K562 (cell line): ENCODE measurements around the gene TLX2. TPM values are rescaled to one million over a fixed set of nuclear protein-coding genes. Genes with fewer than 3 reads are reported as not detected.
A peak's percentile ranks its signal among the peaks of the same experiment; 100 is the strongest.

Experiments
- CXXC5 ChIP-seq: fragments of 250-450 bp; sonication (Bioruptor Pico); IDR thresholded peaks from 2 replicates; pipeline ENCODE4 v1.8.0; 2022; ENCODE audit warnings: inconsistent platforms, mild to moderate bottlenecking, moderate library complexity
- ELK3 ChIP-seq: fragments of 450-650 bp; formaldehyde crosslinking; IDR thresholded peaks from 2 replicates; pipeline ENCODE4 v1.4.0; 2020; ENCODE audit warnings: mild to moderate bottlenecking
- ESRRB ChIP-seq: fragments of 250-450 bp; sonication (Bioruptor Pico); IDR thresholded peaks from 2 replicates; pipeline ENCODE4 v1.5.0; 2020; ENCODE audit warnings: mild to moderate bottlenecking, moderate library complexity, borderline replicate concordance
- GABPA ChIP-seq: fragments of 200-800 bp; sonication (Bioruptor generic); conservative IDR thresholded peaks from 2 replicates; pipeline ENCODE4 v1.6.1; 2016; ENCODE audit warnings: low read depth, missing genetic modification characterization, missing compliant biosample characterization
- HDAC2 ChIP-seq: fragments of 450-650 bp; IDR thresholded peaks from 2 replicates; pipeline ENCODE4 v1.6.1; 2016; ENCODE audit warnings: mild to moderate bottlenecking
- HDGF ChIP-seq: fragments of 450-650 bp; IDR thresholded peaks from 2 replicates; pipeline ENCODE4 v1.6.1; 2016
- KDM5B ChIP-seq: fragments of 200-600 bp; sonication (generic); IDR thresholded peaks from 2 replicates; pipeline ENCODE4 v1.6.1; 2012; ENCODE audit warnings: low read depth, mild to moderate bottlenecking, moderate library complexity, low read length, control low read depth, inconsistent platforms; ENCODE audit not compliant: insufficient replicate concordance
- KLF10 ChIP-seq: fragments of 250-450 bp; sonication (Bioruptor Pico); IDR thresholded peaks from 2 replicates; pipeline ENCODE4 v1.6.1; 2021; ENCODE audit warnings: matching md5 sums
- MIER1 ChIP-seq: fragments of 450-650 bp; IDR thresholded peaks from 2 replicates; pipeline ENCODE4 v1.6.1; 2016; ENCODE audit warnings: antibody characterized with exemption, mild to moderate bottlenecking, low read depth
- NFRKB ChIP-seq: fragments of 450-650 bp; IDR thresholded peaks from 2 replicates; pipeline ENCODE4 v1.6.1; 2016; ENCODE audit warnings: low read depth
- NR4A1 ChIP-seq, 2 experiments: fragments of 250-450 bp in 1 of 2; fragments of 450-650 bp in 1 of 2; sonication (Bioruptor Pico) in 1 of 2; IDR thresholded peaks; 2 replicates each; pipeline versions ENCODE4 v1.4.0 to v1.6.1; 2016 to 2020; ENCODE audit warnings: mild to moderate bottlenecking in 2 of 2, missing compliant biosample characterization in 1 of 2, missing genetic modification characterization in 1 of 2, moderate library complexity in 1 of 2
- POLR2B ChIP-seq: fragments of 450-650 bp; IDR thresholded peaks from 2 replicates; pipeline ENCODE4 v1.6.1; 2018; ENCODE audit warnings: low read depth; ENCODE audit not compliant: partially characterized antibody
- POLR2G ChIP-seq: fragments of 200-400 bp; formaldehyde crosslinking; IDR thresholded peaks from 2 replicates; pipeline ENCODE4 v1.6.1; 2017; ENCODE audit warnings: low read depth, mild to moderate bottlenecking, antibody characterized with exemption, low read length, moderate library complexity
- RBM17 ChIP-seq: fragments of 200-400 bp; formaldehyde crosslinking; IDR thresholded peaks from 2 replicates; pipeline ENCODE4 v1.6.1; 2017; ENCODE audit warnings: low read depth, mild to moderate bottlenecking, low read length, borderline replicate concordance
- RBM39 ChIP-seq: fragments of 200-400 bp; formaldehyde crosslinking; optimal IDR thresholded peaks from 2 replicates; pipeline ENCODE3; 2018; ENCODE audit warnings: low read depth, low read length
- RUNX1 ChIP-seq: sonication (generic); IDR thresholded peaks from 2 replicates; pipeline ENCODE4 v1.6.1; 2016; ENCODE audit warnings: antibody characterized with exemption, low read depth
- SREBF1 ChIP-seq: fragments of 150-350 bp; IDR thresholded peaks from 2 replicates; pipeline ENCODE4 v1.6.1; 2014; ENCODE audit warnings: antibody characterized with exemption, low read depth, low read length, borderline replicate concordance
- THRAP3 ChIP-seq: fragments of 450-650 bp; IDR thresholded peaks from 2 replicates; pipeline ENCODE4 v1.6.1; 2016; ENCODE audit warnings: mild to moderate bottlenecking, inconsistent platforms, borderline replicate concordance
- ZFP1 ChIP-seq: fragments of 450-650 bp; formaldehyde crosslinking; IDR thresholded peaks from 2 replicates; pipeline ENCODE4 v1.4.0; 2020; ENCODE audit warnings: mild to moderate bottlenecking, mixed read lengths
- ZNF133 ChIP-seq: fragments of 250-450 bp; sonication (Bioruptor Pico); IDR thresholded peaks from 2 replicates; pipeline ENCODE4 v1.4.0; 2020; ENCODE audit warnings: mild to moderate bottlenecking
- ZSCAN32 ChIP-seq: fragments of 450-650 bp; formaldehyde crosslinking; IDR thresholded peaks from 2 replicates; pipeline ENCODE4 v1.4.0; 2020; ENCODE audit warnings: mild to moderate bottlenecking, moderate library complexity
- polyA plus RNA-seq, 8 experiments: library from polyadenylated mRNA; depleted of rRNA in 4 of 8; stranded (reverse) in 5 of 8; unstranded in 3 of 8; fragments of >200 nt; fragmentation: Nextera tagmentation in 2 of 8; fragmentation: Illumina TruSeq in 1 of 8; extraction: Ambion mirVana in 2 of 8; extraction: Trizol in 1 of 8; gene quantifications; 2 replicates each; pipeline versions ENCODE4 v1.2.1 to v1.2.3, GENCODE V29; 2011 to 2014; ENCODE audit warnings: inconsistent platforms in 1 of 8, missing spikeins in 1 of 8
- total RNA-seq, 7 experiments: library from RNA; depleted of rRNA in 6 of 7; stranded (reverse); fragments of >200 nt in 6 of 7; fragmentation: Illumina TruSeq in 2 of 7; extraction: Trizol in 2 of 7; gene quantifications; 2 replicates each; pipeline versions ENCODE4 v1.2.1 to v1.2.3, GENCODE V29; 2011 to 2021; ENCODE audit warnings: low replicate concordance in 1 of 7
- TF ChIP-seq, protein P1 (sequence below): fragments of 450-650 bp; formaldehyde crosslinking; IDR thresholded peaks from 2 replicates; pipeline ENCODE4 v1.4.0; 2022; ENCODE audit warnings: missing genetic modification characterization

The TLX2 gene
- total and polyA plus RNA-seq, 9 of the 15 experiments (the other 6 are each of a cell fraction or from before 2014, with no cell fraction given): not detected

GRCh38 chr2:74472086-74472944 is 41.9 kb upstream of the TLX2 start, which contains the start of gene MRPL53 (continued):
- TF ChIP-seq SREBF1 (peak; percentile 30; the same call in 1 of the 2 replicates), RBM39 (peak; percentile 14), KLF10 (no peak), NFRKB (peak; percentile 96), ZFP1 (CRISPR knock-in tag) (0 out of 2 replicates have a peak, but pooled peaks have one; percentile 45), MIER1 (no peak), ELK3 (CRISPR knock-in tag) (no peak), THRAP3 (peak; percentile 96), POLR2G (peak; percentile 94), RBM17 (no peak), KDM5B (peak; percentile 95), GABPA (tag) (peak; percentile 100), HDAC2 (peak; percentile 87), HDGF (no peak), NR4A1 (CRISPR knock-in tag; IDR thresholded peaks at IDR 0.05) (0 out of 2 replicates have a peak, but pooled peaks have one; percentile 34), NR4A1 (tag; IDR thresholded peaks at IDR 0.05) (peak; percentile 83), RUNX1 (no peak), ESRRB (peak; percentile 67; the same call in 1 of the 2 replicates), ZSCAN32 (no peak), ZNF133 (CRISPR knock-in tag) (no peak), POLR2B (peak; percentile 98), CXXC5 (CRISPR knock-in tag) (peak; percentile 87)
- TF ChIP-seq, protein P1, sequence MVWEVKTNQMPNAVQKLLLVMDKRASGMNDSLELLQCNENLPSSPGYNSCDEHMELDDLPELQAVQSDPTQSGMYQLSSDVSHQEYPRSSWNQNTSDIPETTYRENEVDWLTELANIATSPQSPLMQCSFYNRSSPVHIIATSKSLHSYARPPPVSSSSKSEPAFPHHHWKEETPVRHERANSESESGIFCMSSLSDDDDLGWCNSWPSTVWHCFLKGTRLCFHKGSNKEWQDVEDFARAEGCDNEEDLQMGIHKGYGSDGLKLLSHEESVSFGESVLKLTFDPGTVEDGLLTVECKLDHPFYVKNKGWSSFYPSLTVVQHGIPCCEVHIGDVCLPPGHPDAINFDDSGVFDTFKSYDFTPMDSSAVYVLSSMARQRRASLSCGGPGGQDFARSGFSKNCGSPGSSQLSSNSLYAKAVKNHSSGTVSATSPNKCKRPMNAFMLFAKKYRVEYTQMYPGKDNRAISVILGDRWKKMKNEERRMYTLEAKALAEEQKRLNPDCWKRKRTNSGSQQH (CRISPR knock-in tag): no peak
